ENCODE results near the gene UCP3.

Gene UCP3

GRCh38 chr11:74015919-74016684 lies 7.2 kb upstream of the UCP3 start:
- Histone ChIP-seq H3K4ac (ENCODE audit: low read depth, low read length) (no peak overlapping the region), H2AK5ac (ENCODE audit: low read length) (no peak overlapping the region), H3K27ac (ENCODE audit: low read depth, low read length) (no peak overlapping the region), H3K56ac (ENCODE audit: low read length) (no peak overlapping the region), H4K8ac (ENCODE audit: low read depth, low read length) (no peak overlapping the region), H3K36me3 (ENCODE audit: control insufficient read depth, insufficient read depth, low read length) (peaks cover 1% of the 10 kb centered on the region), H3K4me2 (ENCODE audit: low read length) (no peak overlapping the region), H2BK5ac (ENCODE audit: low read length) (no peak overlapping the region), H3K4me1 (ENCODE audit: control insufficient read depth, low read depth, low read length) (no peaks in the 10 kb centered on the region), H3K27me3 (ENCODE audit: insufficient read depth, low read length, poor library complexity) (no peaks in the 10 kb centered on the region), H2BK120ac (ENCODE audit: low read depth, low read length) (no peak overlapping the region), H3K18ac (ENCODE audit: low read length) (no peak overlapping the region), H3K79me2 (ENCODE audit: control insufficient read depth, insufficient read depth, low read length) (no peaks in the 10 kb centered on the region), H3K4me3 (ENCODE audit: low read length) (no peak overlapping the region), H4K5ac (ENCODE audit: low read length) (no peak overlapping the region), H2BK15ac (replicated peaks; ENCODE audit: low read depth) (no peak overlapping the region), H3K79me1 (ENCODE audit: low read length) (no peaks in the 10 kb centered on the region), H3K23ac (ENCODE audit: low read length) (no peak overlapping the region), H3K9ac (ENCODE audit: low read length) (no peak overlapping the region)
- no CpG with 5 or more reads among the region's 5 CpGs for WGBS (ENCODE audit: extremely low coverage, insufficient coverage, low lambda C conversion rate)
- DNase-seq, result no peak

- Histone ChIP-seq H3K27ac (ENCODE audit: low read depth, low read length) (no peak overlapping the region), H2BK5ac (ENCODE audit: low read length) (no peak overlapping the region), H2AK5ac (ENCODE audit: low read length) (no peak overlapping the region), H3K36me3 (ENCODE audit: control insufficient read depth, insufficient read depth, low read length) (peaks cover 1% of the 10 kb centered on the region), H3K23ac (ENCODE audit: low read length) (no peak overlapping the region), H3K4me3 (ENCODE audit: low read length) (no peak overlapping the region), H3K18ac (ENCODE audit: low read length) (no peak overlapping the region), H4K8ac (ENCODE audit: low read depth, low read length) (no peak overlapping the region), H3K79me2 (ENCODE audit: control insufficient read depth, insufficient read depth, low read length) (no peaks in the 10 kb centered on the region), H4K5ac (ENCODE audit: low read length) (no peak overlapping the region), H2BK120ac (ENCODE audit: low read depth, low read length) (no peak overlapping the region), H3K56ac (ENCODE audit: low read length) (no peak overlapping the region), H3K4ac (ENCODE audit: low read depth, low read length) (no peak overlapping the region), H3K9ac (ENCODE audit: low read length) (no peak overlapping the region), H3K4me2 (ENCODE audit: low read length) (no peak overlapping the region), H3K4me1 (ENCODE audit: control insufficient read depth, low read depth, low read length) (peaks cover 4% of the 10 kb centered on the region), H2BK15ac (replicated peaks; ENCODE audit: low read depth) (no peak overlapping the region), H3K79me1 (ENCODE audit: low read length) (no peaks in the 10 kb centered on the region), H3K27me3 (ENCODE audit: insufficient read depth, low read length, poor library complexity) (no peaks in the 10 kb centered on the region)
- DNase-seq, result no peak
- WGBS (ENCODE audit: extremely low coverage, insufficient coverage, low lambda C conversion rate), result no CpG with 5 or more reads among the region's 2 CpGs
These were observed 6.0 kb upstream of the UCP3 start for GRCh38 chr11:74014880-74015279.

GRCh38 chr11:74013141-74013540 lies 4.3 kb upstream of the UCP3 start:
- peaks cover 4% of the 10 kb centered on the region for H3K4me1 ChIP-seq (ENCODE audit: control insufficient read depth, low read depth, low read length)
- no peak overlapping the region for H3K56ac ChIP-seq (ENCODE audit: low read length)
- no peak overlapping the region for H4K5ac ChIP-seq (ENCODE audit: low read length)
- no peak overlapping the region for H2BK120ac ChIP-seq (ENCODE audit: low read depth, low read length)
- no peak overlapping the region for H3K18ac ChIP-seq (ENCODE audit: low read length)
- no peak overlapping the region for H2AK5ac ChIP-seq (ENCODE audit: low read length)
- no peak overlapping the region for H4K8ac ChIP-seq (ENCODE audit: low read depth, low read length)
- H3K27ac ChIP-seq (ENCODE audit: low read depth, low read length), result no peak overlapping the region
- H3K23ac ChIP-seq (ENCODE audit: low read length), result no peak overlapping the region
- no peak for DNase-seq
- no peaks in the 10 kb centered on the region for H3K79me2 ChIP-seq (ENCODE audit: control insufficient read depth, insufficient read depth, low read length)
- H3K79me1 ChIP-seq (ENCODE audit: low read length), result no peaks in the 10 kb centered on the region
- WGBS (ENCODE audit: extremely low coverage, insufficient coverage, low lambda C conversion rate), result no CpG with 5 or more reads among the region's 8 CpGs
- H3K4me3 ChIP-seq (ENCODE audit: low read length), result no peak overlapping the region
- no peak overlapping the region for H3K9ac ChIP-seq (ENCODE audit: low read length)
- H3K4ac ChIP-seq (ENCODE audit: low read depth, low read length), result no peak overlapping the region
- no peak overlapping the region for H2BK5ac ChIP-seq (ENCODE audit: low read length)
- H2BK15ac ChIP-seq (replicated peaks; ENCODE audit: low read depth), result no peak overlapping the region
- no peak overlapping the region for H3K4me2 ChIP-seq (ENCODE audit: low read length)
- peaks cover 1% of the 10 kb centered on the region for H3K36me3 ChIP-seq (ENCODE audit: control insufficient read depth, insufficient read depth, low read length)
- no peaks in the 10 kb centered on the region for H3K27me3 ChIP-seq (ENCODE audit: insufficient read depth, low read length, poor library complexity)

- Histone ChIP-seq H2BK120ac (ENCODE audit: low read depth, low read length) (no peak overlapping the region), H3K4me3 (ENCODE audit: low read length) (no peak overlapping the region), H3K79me2 (ENCODE audit: control insufficient read depth, insufficient read depth, low read length) (no peaks in the 10 kb centered on the region), H3K27ac (ENCODE audit: low read depth, low read length) (no peak overlapping the region), H2AK5ac (ENCODE audit: low read length) (no peak overlapping the region), H3K56ac (ENCODE audit: low read length) (no peak overlapping the region), H4K8ac (ENCODE audit: low read depth, low read length) (no peak overlapping the region), H2BK15ac (replicated peaks; ENCODE audit: low read depth) (no peak overlapping the region), H3K23ac (ENCODE audit: low read length) (no peak overlapping the region), H3K18ac (ENCODE audit: low read length) (no peak overlapping the region), H3K9ac (ENCODE audit: low read length) (no peak overlapping the region), H3K4me2 (ENCODE audit: low read length) (no peak overlapping the region), H4K5ac (ENCODE audit: low read length) (no peak overlapping the region), H2BK5ac (ENCODE audit: low read length) (no peak overlapping the region), H3K4ac (ENCODE audit: low read depth, low read length) (no peak overlapping the region), H3K36me3 (ENCODE audit: control insufficient read depth, insufficient read depth, low read length) (no peaks in the 10 kb centered on the region), H3K27me3 (ENCODE audit: insufficient read depth, low read length, poor library complexity) (no peaks in the 10 kb centered on the region), H3K4me1 (ENCODE audit: control insufficient read depth, low read depth, low read length) (peaks cover 4% of the 10 kb centered on the region), H3K79me1 (ENCODE audit: low read length) (no peaks in the 10 kb centered on the region)
- DNase-seq, result no peak
- no CpG with 5 or more reads among the region's 14 CpGs for WGBS (ENCODE audit: extremely low coverage, insufficient coverage, low lambda C conversion rate)
These were observed 3.4 kb upstream of the UCP3 start for GRCh38 chr11:74012074-74012809.

- Histone ChIP-seq H2BK120ac (ENCODE audit: low read depth, low read length) (no peak overlapping the region), H2BK15ac (replicated peaks; ENCODE audit: low read depth) (no peak overlapping the region), H3K27ac (ENCODE audit: low read depth, low read length) (no peak overlapping the region), H3K9ac (ENCODE audit: low read length) (no peak overlapping the region), H2BK5ac (ENCODE audit: low read length) (no peak overlapping the region), H3K4me3 (ENCODE audit: low read length) (no peak overlapping the region), H3K27me3 (ENCODE audit: insufficient read depth, low read length, poor library complexity) (no peaks in the 10 kb centered on the region), H3K4ac (ENCODE audit: low read depth, low read length) (no peak overlapping the region), H4K5ac (ENCODE audit: low read length) (no peak overlapping the region), H3K36me3 (ENCODE audit: control insufficient read depth, insufficient read depth, low read length) (no peaks in the 10 kb centered on the region), H3K79me1 (ENCODE audit: low read length) (no peaks in the 10 kb centered on the region), H3K18ac (ENCODE audit: low read length) (no peak overlapping the region), H4K8ac (ENCODE audit: low read depth, low read length) (no peak overlapping the region), H3K4me1 (ENCODE audit: control insufficient read depth, low read depth, low read length) (peaks cover 4% of the 10 kb centered on the region), H3K4me2 (ENCODE audit: low read length) (no peak overlapping the region), H3K79me2 (ENCODE audit: control insufficient read depth, insufficient read depth, low read length) (no peaks in the 10 kb centered on the region), H3K56ac (ENCODE audit: low read length) (no peak overlapping the region), H3K23ac (ENCODE audit: low read length) (no peak overlapping the region), H2AK5ac (ENCODE audit: low read length) (no peak overlapping the region)
- WGBS (ENCODE audit: extremely low coverage, insufficient coverage, low lambda C conversion rate), result no CpG with 5 or more reads among the region's 8 CpGs
- no peak for DNase-seq
These were observed 2.6 kb upstream of the UCP3 start for GRCh38 chr11:74011360-74012073.
